Activated CD4-positive, alpha-beta T cell treated with anti-CD3 and anti-CD28 coated beads for 36 hours (primary cell): ENCODE measurements around the gene SARDH. TPM values are rescaled to one million over a fixed set of nuclear protein-coding genes. Genes with fewer than 3 reads are reported as not detected.

Experiments
- ATAC-seq: fragments of 200-7000 bp; cut with Tn5 transposase; one replicate; pipeline ENCODE4 v1.10.0; 2021; ENCODE audit warnings: mild to moderate bottlenecking, moderate library complexity
- CTCF ChIA-PET: fragments of 350-600 bp; sonication (Branson Sonifier 250); formaldehyde crosslinking; loops from one replicate; lab custom pipeline; 2021; ENCODE audit warnings: antibody characterized with exemption; lab: Charles Lee
- POLR2A ChIA-PET: fragments of 350-600 bp; sonication (Branson Sonifier 250); formaldehyde crosslinking; loops from one replicate; lab custom pipeline; 2021; ENCODE audit warnings: antibody characterized with exemption, inconsistent platforms; lab: Charles Lee
- DNase-seq: peaks from one replicate; pipeline ENCODE4 v3.0.0-alpha.2; 2020
- H3K27ac Mint-ChIP-seq: one replicate; pipeline ENCODE4 v1.8.0; 2021; ENCODE audit warnings: mixed read lengths
- H3K27me3 Mint-ChIP-seq: one replicate; pipeline ENCODE4 v1.8.0; 2021; ENCODE audit warnings: mixed read lengths
- H3K36me3 Mint-ChIP-seq: one replicate; pipeline ENCODE4 v1.8.0; 2021; ENCODE audit warnings: low read depth, mixed read lengths
- H3K4me1 Mint-ChIP-seq: one replicate; pipeline ENCODE4 v1.8.0; 2021; ENCODE audit warnings: mixed read lengths
- H3K4me3 Mint-ChIP-seq: one replicate; pipeline ENCODE4 v1.8.0; 2021; ENCODE audit warnings: mild to moderate bottlenecking, moderate library complexity, mixed read lengths
- H3K9me3 Mint-ChIP-seq: one replicate; pipeline ENCODE4 v1.8.0; 2021; ENCODE audit warnings: low read depth, mixed read lengths
- intact Hi-C, 2 experiments: fragments of 100-400 bp; cut with DNase I in 1 of 2; cut with micrococcal nuclease in 1 of 2; formaldehyde crosslinking; loops; one replicate each; pipeline versions ENCODE4 v1.14.2 to v1.15.1; 2022 to 2024; cut with DNase I, micrococcal nuclease
- total RNA-seq, 2 experiments: library from RNA; stranded (reverse); gene quantifications; one replicate each; pipeline ENCODE4 v1.2.3, GENCODE V29; 2021

SARDH gene, protein sequence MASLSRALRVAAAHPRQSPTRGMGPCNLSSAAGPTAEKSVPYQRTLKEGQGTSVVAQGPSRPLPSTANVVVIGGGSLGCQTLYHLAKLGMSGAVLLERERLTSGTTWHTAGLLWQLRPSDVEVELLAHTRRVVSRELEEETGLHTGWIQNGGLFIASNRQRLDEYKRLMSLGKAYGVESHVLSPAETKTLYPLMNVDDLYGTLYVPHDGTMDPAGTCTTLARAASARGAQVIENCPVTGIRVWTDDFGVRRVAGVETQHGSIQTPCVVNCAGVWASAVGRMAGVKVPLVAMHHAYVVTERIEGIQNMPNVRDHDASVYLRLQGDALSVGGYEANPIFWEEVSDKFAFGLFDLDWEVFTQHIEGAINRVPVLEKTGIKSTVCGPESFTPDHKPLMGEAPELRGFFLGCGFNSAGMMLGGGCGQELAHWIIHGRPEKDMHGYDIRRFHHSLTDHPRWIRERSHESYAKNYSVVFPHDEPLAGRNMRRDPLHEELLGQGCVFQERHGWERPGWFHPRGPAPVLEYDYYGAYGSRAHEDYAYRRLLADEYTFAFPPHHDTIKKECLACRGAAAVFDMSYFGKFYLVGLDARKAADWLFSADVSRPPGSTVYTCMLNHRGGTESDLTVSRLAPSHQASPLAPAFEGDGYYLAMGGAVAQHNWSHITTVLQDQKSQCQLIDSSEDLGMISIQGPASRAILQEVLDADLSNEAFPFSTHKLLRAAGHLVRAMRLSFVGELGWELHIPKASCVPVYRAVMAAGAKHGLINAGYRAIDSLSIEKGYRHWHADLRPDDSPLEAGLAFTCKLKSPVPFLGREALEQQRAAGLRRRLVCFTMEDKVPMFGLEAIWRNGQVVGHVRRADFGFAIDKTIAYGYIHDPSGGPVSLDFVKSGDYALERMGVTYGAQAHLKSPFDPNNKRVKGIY
- 1 to 10 TPM; 7.8 to 8.2 TPM for total RNA-seq

DNA sequence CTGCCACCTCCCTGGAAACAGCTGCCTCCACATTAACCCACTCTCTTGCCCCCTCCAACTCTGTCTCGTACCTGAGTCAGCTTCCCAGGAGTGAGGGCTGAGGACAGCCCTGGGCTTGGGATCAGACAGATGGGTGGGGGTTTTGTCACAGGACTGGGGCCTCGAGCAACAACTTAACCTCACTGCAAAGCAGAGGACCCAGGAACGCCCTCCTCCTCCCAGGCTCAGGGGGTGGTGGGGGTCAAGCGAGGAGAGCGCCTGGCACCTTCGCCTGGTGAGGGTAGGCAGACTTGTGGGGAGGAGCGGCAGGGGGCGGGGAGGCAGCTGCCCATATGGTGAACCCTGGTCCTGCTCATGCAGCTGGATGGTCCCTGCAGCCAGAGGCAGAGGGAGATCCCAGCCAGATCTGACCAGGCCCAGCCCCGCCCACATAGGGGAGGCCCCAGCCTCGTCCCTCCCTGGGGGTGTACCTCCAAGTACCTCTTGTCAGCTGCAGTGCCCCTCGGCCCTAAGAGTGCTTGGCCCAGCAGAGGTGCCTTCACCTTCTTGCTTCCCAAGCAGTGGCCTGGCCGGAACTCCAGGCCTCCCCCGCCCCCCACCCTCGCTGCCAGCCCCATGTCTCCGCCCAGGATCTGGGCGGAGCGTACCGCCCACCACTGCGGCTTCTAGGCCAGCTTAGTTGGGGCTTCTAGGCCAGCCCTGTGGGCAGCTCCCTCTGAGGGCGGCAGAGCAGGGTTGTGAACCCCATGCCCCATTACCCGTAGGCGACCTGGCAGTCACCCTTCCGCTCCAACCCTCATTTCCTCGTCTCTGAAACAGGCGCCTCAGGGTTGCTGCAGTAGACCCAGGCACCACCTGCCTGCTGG lies at the start of gene SARDH:
TSS of gene SARDH (minus strand) at position 579 of the 866 bp plus-strand sequence. CDS start 4,179 bp downstream, outside the sequence.
- DNase-seq = peak; percentile 71
- H3K27me3 Mint-ChIP-seq = no peaks in the 10 kb centered on the region
- intact Hi-C loops = no loop called here
- CTCF ChIA-PET = interaction anchor here (0.5 to 1.6 kb wide), 4 partner anchors 12 to 558 kb away, joined by 3 read pairs; no protein-coding TSS in a partner anchor
- H3K9me3 Mint-ChIP-seq = no peaks in the 10 kb centered on the region
- H3K4me3 Mint-ChIP-seq = peak within 1 kb of the TSS; percentile 40
- no peaks in the 10 kb centered on the region for H3K36me3 Mint-ChIP-seq
- peak; percentile 80 for ATAC-seq
- POLR2A ChIA-PET = no interaction called here
- H3K4me1 Mint-ChIP-seq = peaks cover 10% of the 10 kb centered on the region
- no peak within 1 kb of the TSS for H3K27ac Mint-ChIP-seq

DNA sequence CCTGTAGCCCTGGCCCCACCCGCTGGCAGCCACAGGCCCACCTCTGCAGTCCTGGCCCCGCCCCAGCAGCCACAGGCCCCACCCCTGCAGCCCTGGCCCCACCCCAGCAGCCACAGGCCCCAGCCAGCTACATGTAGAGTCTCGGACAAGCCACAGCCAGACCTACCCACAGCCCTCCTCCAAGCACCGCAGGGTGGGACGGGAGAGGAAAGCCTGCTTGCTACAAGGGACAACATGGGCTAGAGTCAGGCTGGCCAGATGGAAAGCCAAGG lies 49.5 kb upstream of the SARDH start:
- Mint-ChIP-seq H3K27me3 (peaks cover 1% of the 10 kb centered on the region), H3K9me3 (no peaks in the 10 kb centered on the region), H3K4me1 (no peaks in the 10 kb centered on the region), H3K27ac (no peak overlapping the region), H3K36me3 (peaks cover 1% of the 10 kb centered on the region), H3K4me3 (no peak overlapping the region)
- DNase-seq = no peak
- ATAC-seq = no peak
- ChIA-PET CTCF (no interaction called here), POLR2A (no interaction called here)
- intact Hi-C loops = no loop called here

DNA sequence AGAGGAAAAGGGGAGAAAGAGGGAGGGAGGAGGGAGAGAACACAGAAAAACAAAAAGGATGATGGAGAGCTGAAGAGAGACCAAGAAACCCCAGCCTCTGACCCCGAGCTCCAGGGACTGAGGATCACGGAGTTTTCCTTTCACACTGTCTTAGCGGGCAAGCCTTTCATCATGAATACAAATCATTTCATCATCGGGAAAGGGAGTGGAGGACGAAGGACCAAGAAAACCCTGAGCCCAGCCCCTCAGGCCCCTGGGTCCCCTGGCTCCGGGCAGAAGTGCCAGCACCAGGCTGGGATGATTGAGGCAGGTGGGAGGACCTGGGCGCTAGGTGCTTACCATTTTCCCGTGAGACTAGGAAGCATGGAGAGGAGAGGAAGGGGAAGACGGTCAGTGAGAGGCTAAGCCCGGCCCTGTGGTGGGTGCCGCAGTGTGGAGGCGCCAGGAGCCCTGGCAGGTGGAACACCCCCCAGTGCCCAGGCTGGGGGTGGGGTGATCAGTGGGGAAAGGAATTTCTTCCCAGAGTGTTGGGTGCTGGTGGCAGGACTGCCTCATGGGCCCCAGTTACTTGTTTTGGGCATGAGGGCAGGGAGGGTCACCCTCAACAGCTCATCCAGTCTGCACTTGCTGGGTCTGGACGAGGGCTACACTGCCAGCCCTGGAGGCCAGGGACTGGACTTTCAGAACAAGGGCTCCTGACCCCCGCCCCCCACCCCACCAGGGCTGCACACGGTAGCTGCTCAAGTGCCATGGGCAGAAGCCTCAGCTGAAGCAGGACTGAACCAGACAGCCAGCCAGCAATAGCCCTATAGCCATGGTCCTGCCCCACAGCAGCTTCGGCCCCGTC lies 49.0 kb upstream of the SARDH start:
- no peak overlapping the region for H3K27ac Mint-ChIP-seq
- DNase-seq = no peak
- ATAC-seq = no peak
- H3K9me3 Mint-ChIP-seq = no peaks in the 10 kb centered on the region
- H3K27me3 Mint-ChIP-seq = peaks cover 1% of the 10 kb centered on the region
- no peak overlapping the region for H3K4me3 Mint-ChIP-seq
- intact Hi-C loops = no loop called here
- ChIA-PET CTCF (interaction anchor here (0.7 kb wide), 1 partner anchor 12 kb away, joined by 3 read pairs; no protein-coding TSS in a partner anchor), POLR2A (no interaction called here)
- H3K4me1 Mint-ChIP-seq = no peaks in the 10 kb centered on the region
- H3K36me3 Mint-ChIP-seq = peaks cover 1% of the 10 kb centered on the region

DNA sequence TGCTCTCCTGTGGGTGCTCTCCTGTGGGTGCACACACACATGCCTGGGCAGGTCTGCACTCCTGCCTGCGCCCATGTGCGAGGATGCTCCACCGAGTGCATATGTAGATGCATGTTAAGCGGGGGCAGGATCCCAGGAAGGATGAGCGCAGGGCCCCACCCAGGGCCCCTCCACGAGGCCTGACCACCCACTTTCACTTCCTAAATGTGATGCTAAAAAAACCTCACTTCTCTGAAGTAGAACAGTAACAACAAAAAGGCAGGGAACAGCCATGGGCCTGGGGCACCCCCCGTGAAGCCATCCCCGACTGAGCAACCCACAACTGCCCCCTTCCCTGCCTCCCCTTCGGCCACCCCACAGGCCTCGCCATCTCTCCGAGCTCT lies 48.2 kb upstream of the SARDH start:
- DNase-seq (no peak), ATAC-seq (no peak)
- intact Hi-C loops = no loop called here
- POLR2A ChIA-PET = no interaction called here
- Mint-ChIP-seq H3K27ac (no peak overlapping the region), H3K27me3 (peaks cover 1% of the 10 kb centered on the region), H3K4me3 (no peak overlapping the region), H3K9me3 (no peaks in the 10 kb centered on the region), H3K4me1 (no peaks in the 10 kb centered on the region), H3K36me3 (peaks cover 1% of the 10 kb centered on the region)
- CTCF ChIA-PET = no interaction called here

DNA sequence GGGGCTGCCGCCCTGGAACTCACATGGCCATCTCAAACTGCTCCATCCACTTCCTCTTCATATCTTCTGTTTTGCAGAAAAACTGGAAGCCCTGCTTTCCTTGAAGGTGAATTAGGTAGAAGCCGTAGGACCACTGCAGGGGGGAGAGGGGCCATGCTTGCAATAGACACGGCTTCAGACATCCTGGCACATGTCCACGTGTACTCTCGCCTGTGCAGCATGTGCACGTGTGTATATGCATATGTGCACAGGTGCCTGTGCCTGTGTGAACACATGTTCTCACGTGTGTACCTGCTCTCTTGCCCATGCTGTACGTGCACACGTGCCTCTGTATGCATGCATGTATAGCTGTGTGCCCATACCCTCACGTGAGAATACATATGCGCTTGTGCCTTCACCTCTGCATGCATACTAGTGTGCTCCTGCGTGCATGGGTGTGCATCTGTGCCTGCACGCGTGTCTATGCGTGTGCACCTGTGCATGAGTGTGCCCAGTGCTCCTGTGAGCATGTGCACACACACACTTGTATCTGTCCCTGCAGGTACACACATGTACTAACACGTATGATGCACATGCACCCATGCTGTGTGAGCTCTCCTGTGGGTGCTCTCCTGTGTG lies 47.7 kb upstream of the SARDH start:
- POLR2A ChIA-PET = no interaction called here
- Mint-ChIP-seq H3K9me3 (no peaks in the 10 kb centered on the region), H3K4me1 (no peaks in the 10 kb centered on the region), H3K27ac (no peak overlapping the region), H3K36me3 (peaks cover 1% of the 10 kb centered on the region), H3K4me3 (no peak overlapping the region), H3K27me3 (peaks cover 1% of the 10 kb centered on the region)
- no peak for ATAC-seq
- CTCF ChIA-PET = no interaction called here
- DNase-seq = no peak
- intact Hi-C loops = no loop called here

DNA sequence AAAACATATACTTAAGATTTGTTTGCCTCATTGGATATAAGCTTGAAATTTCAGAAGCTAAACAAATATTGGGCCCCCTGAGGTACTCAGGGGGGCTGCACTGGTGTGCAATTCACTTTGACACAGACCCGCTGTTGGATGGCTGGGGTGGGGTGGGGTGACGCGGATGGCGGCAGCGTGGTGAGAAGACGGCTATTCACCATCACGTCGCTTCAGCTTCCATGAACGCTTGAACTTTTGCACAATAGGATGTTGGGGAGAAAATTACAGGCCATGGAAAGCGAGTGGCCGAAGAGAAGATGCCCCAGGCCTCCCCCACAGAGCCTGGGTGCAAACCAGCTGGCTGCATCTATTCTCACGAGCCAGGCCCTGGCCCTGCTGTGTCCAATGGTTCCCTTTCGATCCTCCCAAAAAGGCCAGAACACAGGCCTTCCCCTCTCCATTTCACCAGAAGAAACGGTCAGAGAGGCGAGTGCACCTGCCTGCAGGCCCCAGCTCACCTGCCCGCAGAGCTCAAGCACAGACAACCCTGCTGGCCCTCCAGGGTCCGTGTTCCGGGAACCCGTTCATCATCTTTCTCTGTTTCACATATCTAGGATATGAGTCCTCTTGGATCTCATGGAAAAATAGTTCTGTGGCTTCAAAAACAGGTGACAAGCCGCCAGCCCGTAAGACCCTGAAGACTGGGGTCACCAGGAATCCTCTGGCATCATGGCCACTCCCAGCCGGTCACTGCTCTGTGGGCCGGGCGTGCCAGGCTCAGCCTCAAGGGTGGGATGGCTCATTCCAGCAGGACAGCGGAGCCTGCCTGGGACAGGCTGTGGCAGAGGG lies 46.8 kb upstream of the SARDH start:
- CTCF ChIA-PET = interaction anchor here (0.6 to 5.5 kb wide), 4 partner anchors 42 to 582 kb away, joined by 3 to 54 read pairs (median 4); no protein-coding TSS in a partner anchor
- Mint-ChIP-seq H3K27ac (no peak overlapping the region), H3K4me3 (no peak overlapping the region), H3K36me3 (no peaks in the 10 kb centered on the region), H3K27me3 (peaks cover under 1% of the 10 kb centered on the region), H3K9me3 (no peaks in the 10 kb centered on the region), H3K4me1 (no peaks in the 10 kb centered on the region)
- DNase-seq = no peak
- intact Hi-C loops = no loop called here
- no peak for ATAC-seq
- POLR2A ChIA-PET = no interaction called here

DNA sequence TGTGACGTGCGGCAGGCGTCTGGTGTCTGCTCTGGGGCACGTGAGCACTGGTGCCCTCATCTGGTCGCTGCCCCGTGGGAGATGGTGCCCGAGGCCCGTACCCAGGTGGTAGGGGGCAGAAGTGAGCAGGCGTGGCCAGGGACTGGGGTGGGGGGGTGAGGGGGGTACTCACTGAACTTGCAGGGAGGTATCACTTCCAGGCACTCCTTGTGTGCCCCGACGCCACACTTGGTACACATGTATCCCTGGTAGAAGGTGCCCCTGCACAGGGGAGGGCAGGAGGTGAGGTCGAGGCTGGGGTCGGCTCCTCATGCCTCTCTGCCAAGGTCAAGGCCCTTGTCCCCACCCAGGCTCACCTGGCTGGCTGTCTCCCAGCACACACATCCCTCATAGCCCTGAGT lies 45.2 kb upstream of the SARDH start:
- ChIA-PET POLR2A (no interaction called here), CTCF (interaction anchor here (0.8 to 5.5 kb wide), 5 partner anchors 11 to 223 kb away, joined by 3 to 54 read pairs (median 4); no protein-coding TSS in a partner anchor)
- ATAC-seq (no peak), DNase-seq (no peak)
- Mint-ChIP-seq H3K9me3 (no peaks in the 10 kb centered on the region), H3K27ac (no peak overlapping the region), H3K36me3 (no peaks in the 10 kb centered on the region), H3K4me3 (no peak overlapping the region), H3K4me1 (no peaks in the 10 kb centered on the region), H3K27me3 (no peaks in the 10 kb centered on the region)
- intact Hi-C loops = loop anchor here in 1 of 2 experiments (2.0 kb wide), 1 partner anchor 315 kb away; no protein-coding TSS in a partner anchor

DNA sequence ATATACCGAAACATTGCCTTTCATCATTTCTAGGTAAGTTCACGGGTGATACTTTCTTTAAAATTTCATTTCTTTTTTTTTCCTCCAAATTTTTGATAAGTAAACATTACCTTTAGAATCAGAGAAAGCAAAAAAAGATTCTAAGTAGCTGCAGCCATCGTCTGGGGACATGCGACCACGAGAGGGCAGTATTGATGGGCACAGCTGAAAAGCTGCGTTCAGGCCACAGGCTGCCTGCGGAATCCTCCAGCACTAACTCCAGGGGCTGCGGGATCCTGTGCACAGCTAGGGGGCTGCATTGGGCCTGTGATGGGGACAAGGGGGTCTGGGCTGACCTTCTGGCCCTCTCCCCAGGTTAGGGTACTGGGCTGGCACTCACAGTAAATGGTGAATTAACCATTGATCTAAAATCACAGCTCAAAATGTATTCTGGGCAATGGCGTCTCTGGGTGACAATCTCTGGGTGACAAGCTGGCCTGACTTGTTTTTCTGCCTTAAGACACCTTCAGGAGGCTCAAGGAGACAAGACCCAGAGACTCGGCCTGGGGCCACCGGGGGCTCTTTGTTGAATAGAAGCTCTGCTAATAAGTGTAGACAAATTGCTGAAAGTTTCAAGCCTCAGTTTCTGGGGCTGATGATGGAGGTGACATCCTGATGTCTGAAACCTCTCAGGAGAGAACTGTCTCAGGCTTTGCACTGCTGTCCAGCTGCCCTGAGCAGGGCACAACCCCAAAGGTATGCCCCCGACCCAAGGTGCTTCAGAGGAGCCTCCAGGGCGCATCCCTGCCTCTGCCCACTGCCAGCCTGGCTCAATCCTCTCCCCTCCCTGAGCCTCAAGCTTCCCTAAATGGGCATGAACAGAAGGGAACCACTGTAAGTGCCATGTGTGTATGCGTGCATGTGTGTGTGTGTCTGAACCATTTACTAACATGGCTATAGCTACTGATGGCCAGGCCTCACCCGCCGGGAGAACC lies 44.3 kb upstream of the SARDH start:
- intact Hi-C loops = loop anchor here (1.0 to 2.0 kb wide), 3 partner anchors 212 to 317 kb away; no protein-coding TSS in a partner anchor
- no peaks in the 10 kb centered on the region for H3K9me3 Mint-ChIP-seq
- peak; percentile 85 for DNase-seq
- ATAC-seq = peak; percentile 63
- H3K27me3 Mint-ChIP-seq = no peaks in the 10 kb centered on the region
- H3K4me3 Mint-ChIP-seq = no peak overlapping the region
- POLR2A ChIA-PET = interaction anchor here (0.7 kb wide), 1 partner anchor 12 kb away, joined by 3 read pairs; no protein-coding TSS in a partner anchor
- H3K36me3 Mint-ChIP-seq = no peaks in the 10 kb centered on the region
- no peak overlapping the region for H3K27ac Mint-ChIP-seq
- CTCF ChIA-PET = interaction anchor here (0.6 to 5.5 kb wide), 19 partner anchors 9 to 1026 kb away, joined by 3 to 54 read pairs (median 4); no protein-coding TSS in a partner anchor
- no peaks in the 10 kb centered on the region for H3K4me1 Mint-ChIP-seq

DNA sequence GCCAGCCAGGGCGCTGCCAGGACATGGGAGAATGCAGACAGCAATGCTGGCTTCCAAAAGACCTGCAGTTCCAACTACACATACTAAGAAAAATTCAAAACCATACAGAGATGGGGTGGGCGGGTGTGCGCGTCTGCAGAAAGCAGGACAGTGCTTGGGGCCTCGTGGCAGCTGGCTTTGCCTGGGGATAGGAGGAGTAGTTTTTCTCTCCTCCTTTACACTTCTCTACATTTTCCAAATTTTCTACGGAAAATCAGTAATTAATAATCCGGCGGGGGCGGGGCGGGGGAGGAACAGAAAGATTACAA lies 43.6 kb upstream of the SARDH start:
- no peak overlapping the region for H3K4me3 Mint-ChIP-seq
- intact Hi-C loops = loop anchor here (1.0 to 2.0 kb wide), 3 partner anchors 213 to 318 kb away; no protein-coding TSS in a partner anchor
- H3K36me3 Mint-ChIP-seq = no peaks in the 10 kb centered on the region
- H3K27me3 Mint-ChIP-seq = no peaks in the 10 kb centered on the region
- no peaks in the 10 kb centered on the region for H3K9me3 Mint-ChIP-seq
- ATAC-seq = no peak
- H3K4me1 Mint-ChIP-seq = no peaks in the 10 kb centered on the region
- no peak for DNase-seq
- CTCF ChIA-PET = interaction anchor here (0.6 to 5.5 kb wide), 10 partner anchors 8 to 314 kb away, joined by 3 to 54 read pairs (median 5); no protein-coding TSS in a partner anchor
- H3K27ac Mint-ChIP-seq = no peak overlapping the region
- POLR2A ChIA-PET = interaction anchor here (0.7 kb wide), 1 partner anchor 11 kb away, joined by 3 read pairs; no protein-coding TSS in a partner anchor
